PC-3 (cell line): ENCODE measurements around the gene PLCL1. TPM values are rescaled to one million over a fixed set of nuclear protein-coding genes. Genes with fewer than 3 reads are reported as not detected.

ENCODE experiments used
- ATAC-seq: fragments of 200-7000 bp; cut with Tn5 transposase; 2 replicates; pipeline ENCODE4 v1.9.1; 2020; ENCODE audit warnings: mild to moderate bottlenecking, moderate library complexity
- BruUV-seq: library from RNA; stranded (reverse); fragments of 400-500 nt; replicated peaks from 2 replicates; lab custom pipeline; 2021; lab: Mats Ljungman, UMichigan
- CTCF ChIA-PET: fragments of 300-600 bp; sonication (Branson Sonifier 250); formaldehyde crosslinking; loops from one replicate; lab custom pipeline; 2022; ENCODE audit warnings: antibody characterized with exemption; lab: Charles Lee
- POLR2A ChIA-PET: fragments of 300-600 bp; sonication (Branson Sonifier 250); formaldehyde crosslinking; loops from one replicate; lab custom pipeline; 2022; ENCODE audit warnings: antibody characterized with exemption; ENCODE audit not compliant: unreplicated experiment; lab: Charles Lee
- DNase-seq: peaks from one replicate; pipeline ENCODE4 v3.0.0-alpha.2; 2015
- H2AFZ ChIP-seq: fragments of 300-600 bp; sonication (generic); 2 replicates; pipeline ENCODE4 v1.6.0; 2016; ENCODE audit warnings: antibody characterized with exemption, low read length
- H3F3A ChIP-seq: fragments of 300-600 bp; sonication (generic); one replicate; pipeline ENCODE4 v1.6.0; 2017; ENCODE audit warnings: antibody characterized with exemption, low read length, control low read depth, mild to moderate bottlenecking; ENCODE audit not compliant: unreplicated experiment
- H3K27ac ChIP-seq: fragments of 300-600 bp; sonication (generic); 2 replicates; pipeline ENCODE4 v1.5.1; 2016; ENCODE audit warnings: mild to moderate bottlenecking, low read length
- H3K27me3 ChIP-seq: fragments of 300-600 bp; sonication (generic); 2 replicates; pipeline ENCODE4 v1.6.1; 2016; ENCODE audit warnings: low read length, mixed read lengths
- H3K36me3 ChIP-seq: fragments of 300-600 bp; sonication (generic); 2 replicates; pipeline ENCODE4 v1.6.1; 2016; ENCODE audit warnings: low read depth, mixed run types, low read length, mixed read lengths
- H3K4me1 ChIP-seq: fragments of 300-600 bp; sonication (generic); 2 replicates; pipeline ENCODE4 v1.5.1; 2016; ENCODE audit warnings: low read length; ENCODE audit not compliant: insufficient read depth
- H3K4me2 ChIP-seq: fragments of 300-600 bp; sonication (generic); 2 replicates; pipeline ENCODE4 v1.6.0; 2016; ENCODE audit warnings: low read length
- H3K4me3 ChIP-seq: fragments of 300-600 bp; sonication (generic); 2 replicates; pipeline ENCODE4 v1.5.1; 2016; ENCODE audit warnings: mild to moderate bottlenecking, low read length, mixed read lengths
- H3K79me2 ChIP-seq: fragments of 300-600 bp; sonication (generic); 2 replicates; pipeline ENCODE4 v1.6.1; 2017; ENCODE audit warnings: low read length, mixed read lengths
- H3K9ac ChIP-seq: fragments of 300-600 bp; sonication (generic); 2 replicates; pipeline ENCODE4 v1.6.0; 2016; ENCODE audit warnings: mild to moderate bottlenecking, low read length
- H3K9me2 ChIP-seq: fragments of 300-600 bp; sonication (generic); replicated peaks from 2 replicates; pipeline ENCODE4 v1.6.1; 2016; ENCODE audit warnings: mixed run types, low read length, mixed read lengths
- H3K9me3 ChIP-seq: fragments of 300-600 bp; sonication (generic); 2 replicates; pipeline ENCODE4 v1.6.1; 2016; ENCODE audit warnings: low read length, mixed read lengths
- H4K20me1 ChIP-seq: fragments of 300-600 bp; sonication (generic); 2 replicates; pipeline ENCODE4 v1.6.1; 2016; ENCODE audit warnings: low read length, mixed read lengths
- CTCF ChIP-seq: fragments of 300-600 bp; sonication (generic); conservative IDR thresholded peaks from 2 replicates; pipeline ENCODE4 v1.5.1; 2017; ENCODE audit warnings: antibody characterized with exemption, low read depth, mild to moderate bottlenecking, low read length
- EZH2 ChIP-seq: fragments of 300-600 bp; sonication (generic); IDR thresholded peaks from one replicate; pipeline ENCODE4 v1.6.1; 2017; ENCODE audit warnings: antibody characterized with exemption, mild to moderate bottlenecking, low read length; ENCODE audit not compliant: unreplicated experiment
- EZH2phosphoT487 ChIP-seq: fragments of 300-600 bp; sonication (generic); IDR thresholded peaks from 2 replicates; pipeline ENCODE4 v1.6.1; 2018; ENCODE audit warnings: mild to moderate bottlenecking, antibody characterized with exemption, low read length, borderline replicate concordance
- intact Hi-C: fragments of 100-400 bp; cut with micrococcal nuclease; formaldehyde crosslinking; loops from 2 replicates; pipeline ENCODE4 v1.9.0; 2023
- total RNA-seq: library from RNA; depleted of rRNA; stranded (reverse); fragments of >200 nt; gene quantifications from 2 replicates; pipeline ENCODE4 v1.2.3, GENCODE V29; 2014

The PLCL1 gene
- total RNA-seq, 1 experiment from 2014 or later = not detected

- Histone ChIP-seq H3K4me3 (no peak overlapping the region), H3K4me2 (no peak overlapping the region), H3K4me1 (no peaks in the 10 kb centered on the region), H3K36me3 (no peaks in the 10 kb centered on the region), H3K9me2 (no peaks in the 10 kb centered on the region), H3K27me3 (peaks cover 42% of the 10 kb centered on the region; the same call in 1 of the 2 replicates), H2AFZ (no peak overlapping the region), H3F3A (no peaks in the 10 kb centered on the region), H3K9ac (no peak overlapping the region), H4K20me1 (no peaks in the 10 kb centered on the region), H3K27ac (no peak overlapping the region), H3K9me3 (no peaks in the 10 kb centered on the region), H3K79me2 (no peaks in the 10 kb centered on the region)
- ATAC-seq (no peak), DNase-seq (no peak)
- CTCF ChIA-PET = no interaction called here
- TF ChIP-seq EZH2 (no peak), EZH2phosphoT487 (no peak), CTCF (no peak)
- intact Hi-C loops = no loop called here
- BruUV-seq = no TSS peak
- POLR2A ChIA-PET = no interaction called here
These were observed 43.4 kb downstream of the PLCL1 start for GRCh38 chr2:197847651-197848401.

GRCh38 chr2:197848602-197849001 is 44.2 kb downstream of the PLCL1 start:
- H3K36me3 ChIP-seq = no peaks in the 10 kb centered on the region
- no peaks in the 10 kb centered on the region for H3K4me1 ChIP-seq
- ATAC-seq (no peak), DNase-seq (no peak)
- intact Hi-C loops = no loop called here
- CTCF ChIA-PET = no interaction called here
- no peak overlapping the region for H3K9ac ChIP-seq
- no peaks in the 10 kb centered on the region for H3K9me2 ChIP-seq
- H2AFZ ChIP-seq = no peak overlapping the region
- H4K20me1 ChIP-seq = no peaks in the 10 kb centered on the region
- H3K27me3 ChIP-seq = peaks cover 42% of the 10 kb centered on the region; the same call in 1 of the 2 replicates
- H3K27ac ChIP-seq = no peak overlapping the region
- H3K4me3 ChIP-seq = no peak overlapping the region
- no peaks in the 10 kb centered on the region for H3K9me3 ChIP-seq
- TF ChIP-seq EZH2phosphoT487 = no peak
- TF ChIP-seq EZH2 = no peak
- no peak for TF ChIP-seq CTCF
- no peak overlapping the region for H3K4me2 ChIP-seq
- no peaks in the 10 kb centered on the region for H3K79me2 ChIP-seq
- BruUV-seq = no TSS peak
- POLR2A ChIA-PET = no interaction called here
- H3F3A ChIP-seq = no peaks in the 10 kb centered on the region

- H4K20me1 ChIP-seq = no peaks in the 10 kb centered on the region
- DNase-seq (no peak), ATAC-seq (peak; percentile 43; the same call in 1 of the 2 replicates)
- ChIA-PET POLR2A (no interaction called here), CTCF (no interaction called here)
- no peak overlapping the region for H3K4me2 ChIP-seq
- no peak overlapping the region for H3K27ac ChIP-seq
- intact Hi-C loops = no loop called here
- no peaks in the 10 kb centered on the region for H3K4me1 ChIP-seq
- no peak overlapping the region for H3K9ac ChIP-seq
- no TSS peak for BruUV-seq
- no peak for TF ChIP-seq CTCF
- no peak for TF ChIP-seq EZH2
- no peak for TF ChIP-seq EZH2phosphoT487
- H3K9me2 ChIP-seq = no peaks in the 10 kb centered on the region
- H3K79me2 ChIP-seq = no peaks in the 10 kb centered on the region
- H3F3A ChIP-seq = no peaks in the 10 kb centered on the region
- H3K36me3 ChIP-seq = no peaks in the 10 kb centered on the region
- peaks cover 34% of the 10 kb centered on the region; the same call in 1 of the 2 replicates for H3K27me3 ChIP-seq
- H2AFZ ChIP-seq = no peak overlapping the region
- no peaks in the 10 kb centered on the region for H3K9me3 ChIP-seq
- H3K4me3 ChIP-seq = no peak overlapping the region
These were observed 46.6 kb downstream of the PLCL1 start for GRCh38 chr2:197850882-197851450.
